KMS-11 (cell line): ENCODE results near the gene CPOX.

Experiments
- H2AFZ ChIP-seq: fragments of 200-600 bp; sonication (generic); 2 replicates; pipeline ENCODE4 v1.6.1; 2016; ENCODE audit warnings: antibody characterized with exemption, mixed run types, low read depth
- H3K27ac ChIP-seq: fragments of 200-600 bp; sonication (generic); 2 replicates; pipeline ENCODE4 v1.6.1; 2016; ENCODE audit warnings: mild to moderate bottlenecking, mixed run types
- H3K27me3 ChIP-seq: fragments of 200-600 bp; sonication (generic); 2 replicates; pipeline ENCODE4 v1.6.1; 2017; ENCODE audit warnings: mild to moderate bottlenecking, low read depth, mixed run types, moderate library complexity; ENCODE audit not compliant: insufficient read depth
- H3K36me3 ChIP-seq: fragments of 200-600 bp; sonication (generic); 2 replicates; pipeline ENCODE4 v1.6.1; 2017; ENCODE audit warnings: mild to moderate bottlenecking, mixed run types; ENCODE audit not compliant: insufficient read depth
- H3K4me1 ChIP-seq: fragments of 200-600 bp; sonication (generic); 2 replicates; pipeline ENCODE4 v1.6.1; 2016; ENCODE audit warnings: mild to moderate bottlenecking, low read depth, mixed run types; ENCODE audit not compliant: poor library complexity, severe bottlenecking
- H3K4me2 ChIP-seq: fragments of 200-600 bp; sonication (generic); 2 replicates; pipeline ENCODE4 v1.7.0; 2016; ENCODE audit warnings: mild to moderate bottlenecking, mixed run types
- H3K4me3 ChIP-seq: fragments of 200-600 bp; sonication (generic); IDR thresholded peaks from 2 replicates; pipeline ENCODE4 v1.6.1; 2017; ENCODE audit warnings: low read depth, low read length, mixed read lengths; ENCODE audit not compliant: insufficient read depth
- H3K79me2 ChIP-seq: fragments of 200-600 bp; sonication (generic); 2 replicates; pipeline ENCODE4 v1.6.1; 2016; ENCODE audit warnings: low read depth, mixed run types; ENCODE audit not compliant: insufficient read depth
- H3K9ac ChIP-seq: fragments of 200-600 bp; sonication (generic); 2 replicates; pipeline ENCODE4 v1.6.1; 2016; ENCODE audit warnings: mild to moderate bottlenecking, mixed run types
- H4K20me1 ChIP-seq: fragments of 200-600 bp; sonication (generic); 2 replicates; pipeline ENCODE4 v1.6.1; 2016; ENCODE audit warnings: mild to moderate bottlenecking, mixed run types; ENCODE audit not compliant: insufficient read depth
- TF ChIP-seq, protein P1 (sequence below): fragments of 200-600 bp; sonication (generic); conservative IDR thresholded peaks from 2 replicates; pipeline ENCODE4 v1.6.1; 2017; ENCODE audit warnings: low read depth, mild to moderate bottlenecking, antibody characterized with exemption, low read length, moderate library complexity, mixed read lengths

CPOX gene

DNA sequence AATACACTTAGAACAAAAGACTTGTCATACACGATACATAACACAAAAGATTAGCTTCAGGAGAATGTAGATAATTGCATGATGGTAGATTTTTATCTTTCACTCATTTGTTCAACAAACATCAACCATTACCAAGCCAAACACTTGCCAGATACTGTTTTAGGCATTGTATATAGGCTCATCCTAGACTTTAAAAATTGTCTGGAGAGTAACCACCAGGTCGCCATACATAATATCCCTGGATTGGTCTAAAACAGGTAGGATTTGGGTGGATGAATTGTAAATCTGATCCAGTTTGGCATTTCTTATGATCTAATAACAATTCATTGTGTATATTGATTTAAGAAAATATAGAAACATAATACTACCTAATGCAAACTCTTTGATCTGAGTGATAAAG lies 38.8 kb downstream of the CPOX start:
- H3K9ac ChIP-seq, result peak overlapping the region; percentile 94; the same call in 1 of the 2 replicates
- no peaks in the 10 kb centered on the region for H3K79me2 ChIP-seq
- no peaks in the 10 kb centered on the region for H4K20me1 ChIP-seq
- H3K4me2 ChIP-seq, result peak overlapping the region; percentile 98
- no peak overlapping the region for H3K4me3 ChIP-seq
- H2AFZ ChIP-seq, result peak overlapping the region; percentile 55; the same call in 1 of the 2 replicates
- no peaks in the 10 kb centered on the region for H3K36me3 ChIP-seq
- peaks cover 86% of the 10 kb centered on the region for H3K4me1 ChIP-seq
- peak overlapping the region; percentile 96 for H3K27ac ChIP-seq
- H3K27me3 ChIP-seq, result no peaks in the 10 kb centered on the region
- TF ChIP-seq, protein P1, sequence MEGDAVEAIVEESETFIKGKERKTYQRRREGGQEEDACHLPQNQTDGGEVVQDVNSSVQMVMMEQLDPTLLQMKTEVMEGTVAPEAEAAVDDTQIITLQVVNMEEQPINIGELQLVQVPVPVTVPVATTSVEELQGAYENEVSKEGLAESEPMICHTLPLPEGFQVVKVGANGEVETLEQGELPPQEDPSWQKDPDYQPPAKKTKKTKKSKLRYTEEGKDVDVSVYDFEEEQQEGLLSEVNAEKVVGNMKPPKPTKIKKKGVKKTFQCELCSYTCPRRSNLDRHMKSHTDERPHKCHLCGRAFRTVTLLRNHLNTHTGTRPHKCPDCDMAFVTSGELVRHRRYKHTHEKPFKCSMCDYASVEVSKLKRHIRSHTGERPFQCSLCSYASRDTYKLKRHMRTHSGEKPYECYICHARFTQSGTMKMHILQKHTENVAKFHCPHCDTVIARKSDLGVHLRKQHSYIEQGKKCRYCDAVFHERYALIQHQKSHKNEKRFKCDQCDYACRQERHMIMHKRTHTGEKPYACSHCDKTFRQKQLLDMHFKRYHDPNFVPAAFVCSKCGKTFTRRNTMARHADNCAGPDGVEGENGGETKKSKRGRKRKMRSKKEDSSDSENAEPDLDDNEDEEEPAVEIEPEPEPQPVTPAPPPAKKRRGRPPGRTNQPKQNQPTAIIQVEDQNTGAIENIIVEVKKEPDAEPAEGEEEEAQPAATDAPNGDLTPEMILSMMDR, result no peak

DNA sequence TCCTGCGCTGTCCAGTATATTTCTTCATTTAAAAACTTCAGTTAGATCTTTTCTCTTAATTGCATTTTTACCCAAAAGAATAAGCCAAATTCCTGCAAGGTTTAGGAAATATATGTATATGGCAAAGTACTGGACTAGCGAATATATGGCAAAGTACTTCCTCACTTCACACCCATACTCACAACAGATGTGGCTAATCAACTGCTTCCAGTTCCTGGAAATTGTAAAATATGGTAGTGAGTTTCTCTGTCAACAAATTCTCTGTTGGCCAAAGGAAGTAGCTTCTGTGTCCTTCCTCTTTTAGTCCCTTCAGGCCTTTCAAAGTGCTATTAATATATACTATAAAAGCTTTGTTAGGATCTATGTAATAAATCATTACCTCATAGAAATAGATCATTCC lies 39.7 kb downstream of the CPOX start:
- Histone ChIP-seq H3K9ac (peak overlapping the region; percentile 94; the same call in 1 of the 2 replicates), H3K4me1 (peaks cover 86% of the 10 kb centered on the region), H4K20me1 (no peaks in the 10 kb centered on the region), H2AFZ (0 out of 2 replicates have a peak overlapping the region, but pooled peaks have one; percentile 55), H3K27ac (peak overlapping the region; percentile 96), H3K4me2 (peak overlapping the region; percentile 98), H3K79me2 (no peaks in the 10 kb centered on the region), H3K4me3 (no peak overlapping the region), H3K27me3 (no peaks in the 10 kb centered on the region), H3K36me3 (no peaks in the 10 kb centered on the region)
- TF ChIP-seq, protein P1, result no peak

DNA sequence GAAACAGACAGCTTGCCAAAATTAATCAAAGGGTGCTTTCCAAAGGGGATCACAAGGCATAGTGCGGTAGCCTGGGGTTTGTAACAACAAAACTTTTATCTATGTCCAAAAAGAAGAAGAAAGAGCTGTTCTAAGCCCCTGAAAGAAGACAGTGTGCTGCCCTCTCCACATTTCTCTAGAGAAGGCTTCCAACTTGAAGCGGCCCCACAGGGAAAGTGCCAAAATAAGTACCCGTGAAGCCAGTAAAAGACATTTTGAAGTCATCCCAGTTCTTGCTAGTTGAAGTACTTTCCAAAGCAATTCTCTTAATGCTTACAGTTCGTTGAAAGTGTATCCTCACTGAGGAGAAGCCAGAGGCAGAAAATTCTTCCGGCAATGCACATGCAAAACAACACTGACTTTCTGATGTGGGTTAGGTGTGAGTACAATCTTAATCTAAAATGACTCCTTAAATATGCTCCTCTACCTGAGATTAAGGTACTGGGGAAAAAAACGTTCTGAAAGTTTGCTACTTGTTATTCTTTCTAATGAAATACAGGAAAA lies 40.3 kb downstream of the CPOX start:
- Histone ChIP-seq H3K4me1 (peaks cover 86% of the 10 kb centered on the region), H2AFZ (no peak overlapping the region), H3K36me3 (no peaks in the 10 kb centered on the region), H4K20me1 (no peaks in the 10 kb centered on the region), H3K27me3 (no peaks in the 10 kb centered on the region), H3K9ac (no peak overlapping the region), H3K4me2 (peak overlapping the region; percentile 98), H3K79me2 (no peaks in the 10 kb centered on the region), H3K4me3 (no peak overlapping the region), H3K27ac (peak overlapping the region; percentile 96; the same call in 1 of the 2 replicates)
- TF ChIP-seq, protein P1, result no peak

DNA sequence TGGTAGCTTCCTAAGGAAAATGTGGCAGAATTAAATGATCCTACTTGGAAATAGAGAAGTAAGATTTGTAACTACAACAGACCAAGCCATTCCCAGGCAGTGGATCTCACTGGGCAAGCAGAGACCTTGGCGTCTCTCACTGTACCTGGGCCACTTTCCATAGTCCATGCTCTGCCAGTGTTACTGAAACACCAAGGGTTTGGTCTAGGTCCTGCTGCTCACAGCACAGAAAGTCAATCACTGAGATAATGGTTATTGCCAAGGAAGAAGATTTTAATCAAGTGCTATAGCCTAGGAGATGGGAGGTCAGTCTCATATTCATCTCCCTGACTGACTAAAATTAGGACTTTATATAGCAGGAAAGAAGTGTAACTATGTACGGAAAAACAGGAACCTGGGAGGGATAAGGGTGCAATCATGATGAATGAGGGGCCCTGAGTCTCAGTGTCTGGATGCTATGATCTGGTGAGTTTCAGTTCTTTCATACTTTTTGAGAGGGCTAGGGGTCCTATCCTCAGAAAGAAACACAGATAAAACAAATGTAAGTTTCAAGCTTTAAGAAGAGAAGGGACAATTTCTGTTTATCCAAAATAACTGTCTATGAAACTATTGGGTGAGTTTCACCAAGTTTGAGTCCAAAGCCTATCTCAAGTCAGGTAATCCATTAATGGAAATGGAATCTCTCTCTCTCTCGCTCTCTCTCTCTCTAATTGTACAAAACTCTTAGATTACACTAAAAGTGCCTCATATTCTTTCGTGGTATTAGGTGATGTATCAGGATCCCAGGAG lies 41.0 kb downstream of the CPOX start:
- Histone ChIP-seq H3K27ac (no peak overlapping the region; the same call in 1 of the 2 replicates), H3K27me3 (no peaks in the 10 kb centered on the region), H3K4me1 (peaks cover 86% of the 10 kb centered on the region), H3K9ac (no peak overlapping the region), H3K79me2 (no peaks in the 10 kb centered on the region), H3K4me3 (no peak overlapping the region), H3K36me3 (no peaks in the 10 kb centered on the region), H2AFZ (no peak overlapping the region), H4K20me1 (no peaks in the 10 kb centered on the region), H3K4me2 (peak overlapping the region; percentile 98; the same call in 1 of the 2 replicates)
- TF ChIP-seq, protein P1, result no peak
